ENCODE measurements around the gene RHOT2. TPM values are rescaled to one million over a fixed set of nuclear protein-coding genes. Genes with fewer than 3 reads are reported as not detected.

The RHOT2 gene
- total and polyA plus RNA-seq, 9 of the 15 experiments (the other 6 are each of a cell fraction or from before 2014, with no cell fraction given) = 5.0 to 373 (median 112) TPM

GRCh38 chr16:668519-669171 lies 713 bp downstream of the RHOT2 start:
- ChIA-PET POLR2A (interaction anchor here (0.6 to 1.1 kb wide), 4 partner anchors 11 to 80 kb away, joined by 3 to 4 read pairs (median 3); partner anchors contain the start of gene METTL26), CTCF (ENCODE audit: low intra/inter-chr PET ratio) (interaction anchor here (0.7 to 1.5 kb wide), 2 partner anchors 14 to 33 kb away, joined by 3 to 7 read pairs; partner anchors contain the start of gene METTL26)
- H4K20me1 ChIP-seq (replicated peaks; ENCODE audit: control insufficient read depth, insufficient read depth, low read length) = 0 out of 2 replicates have a peak, but pooled peaks cover under 1% of the 10 kb centered on the region
- ATAC-seq = peak; percentile 44
- no peak overlapping the region for H2AFZ ChIP-seq (ENCODE audit: low read depth, low read length)
- intact Hi-C loops (cut with micrococcal nuclease) = loop anchor here (5.0 to 10.0 kb wide), 2 partner anchors 91 to 274 kb away; partner anchors contain the start of gene NME4
- peak in 3 of 4 experiments; percentile 12 to 47 (median 35) for DNase-seq (ENCODE audit: extremely low read depth in 1 of 4, low spot score in 3 of 4)
- peak overlapping the region; percentile 80 for H3K4me2 ChIP-seq (ENCODE audit: insufficient read depth, low read length)
- H3K9ac ChIP-seq (ENCODE audit: insufficient read depth in 1 of 2, low read depth in 2 of 2, low read length in 2 of 2) = peak overlapping the region; percentile 88 to 98
- peaks cover 25% of the 10 kb centered on the region for H3K79me2 ChIP-seq (ENCODE audit: control insufficient read depth, insufficient read depth, low read length)
- peak overlapping the region; percentile 86 for H3K27ac ChIP-seq (ENCODE audit: extremely low read depth, low read depth, low read length)
- H3K9me1 ChIP-seq (ENCODE audit: control insufficient read depth, insufficient read depth, low read length) = no peaks in the 10 kb centered on the region
- peaks cover 48% of the 10 kb centered on the region for H3K36me3 ChIP-seq (ENCODE audit: control insufficient read depth, insufficient read depth, low read length)
- no peak for FAIRE-seq
- WGBS (ENCODE audit: insufficient coverage, low coverage, missing lambda C conversion rate) = under 1% methylated on average over 49 of the region's 50 CpGs
- no peak for TF ChIP-seq TCFL5 (CRISPR knock-in tag; conservative IDR thresholded peaks at IDR 0.05)
- 0 out of 2 replicates have a peak, but pooled peaks have one; percentile 29 for TF ChIP-seq ARID4B (CRISPR knock-in tag; IDR thresholded peaks at IDR 0.05)
- TF ChIP-seq MAX (CRISPR knock-in tag; IDR thresholded peaks at IDR 0.05) = peak; percentile 62; the same call in 1 of the 2 replicates
- no peak for TF ChIP-seq HNRNPUL1 (IDR thresholded peaks at IDR 0.05; ENCODE audit: low read length)
- peak; percentile 61; the same call in 1 of the 2 replicates for TF ChIP-seq ZNF263 (CRISPR knock-in tag; IDR thresholded peaks at IDR 0.05; ENCODE audit: borderline replicate concordance)
- TF ChIP-seq RBBP5 (IDR thresholded peaks at IDR 0.05; ENCODE audit: borderline replicate concordance, insufficient read depth, low read length, poor library complexity, severe bottlenecking) = peak; percentile 25
- peak; percentile 7; the same call in 1 of the 2 replicates for TF ChIP-seq RBFOX2 (IDR thresholded peaks at IDR 0.05; ENCODE audit: low read depth, low read length)
- TF ChIP-seq ETV1 (tag; conservative IDR thresholded peaks at IDR 0.05; ENCODE audit: low read depth) = no peak
- no peak for TF ChIP-seq POLR2AphosphoS2 (IDR thresholded peaks at IDR 0.05; ENCODE audit: low read length)
- TF ChIP-seq POLR2G (IDR thresholded peaks at IDR 0.05; ENCODE audit: low read depth, low read length) = no peak
- 0 out of 2 replicates have a peak, but pooled peaks have one; percentile 13 for TF ChIP-seq USF2 (CRISPR knock-in tag; IDR thresholded peaks at IDR 0.05)
- no peak for TF ChIP-seq TOE1 (IDR thresholded peaks at IDR 0.05; ENCODE audit: borderline replicate concordance)
- no peak for TF ChIP-seq TOE1 (CRISPR knock-in tag; IDR thresholded peaks at IDR 0.05; ENCODE audit: borderline replicate concordance, low read depth)
- no peaks in the 10 kb centered on the region for H3K27me3 ChIP-seq (ENCODE audit: control insufficient read depth in 2 of 2, insufficient read depth in 2 of 2, low read length in 2 of 2)
- H3K9me3 ChIP-seq (replicated peaks; ENCODE audit: control insufficient read depth, insufficient read depth, low read depth, low read length) = no peaks in the 10 kb centered on the region
- peaks cover 11 to 94% of the 10 kb centered on the region in 2 experiments; a peak in 4 of 5 replicates for H3K4me1 ChIP-seq (replicated peaks in 1 of 2; ENCODE audit: control insufficient read depth in 2 of 2, insufficient read depth in 2 of 2, low read length in 2 of 2)
- H3K4me3 ChIP-seq = peak overlapping the region; percentile 99
- no TSS peak for BruUV-seq (replicated peaks)
- in situ Hi-C loops (cut with MboI) = loop anchor here (5.0 kb wide), 1 partner anchor 91 kb away; no protein-coding TSS in a partner anchor

Data from K562 (cell line).